SU-DHL-6 (cell line): ENCODE results near the gene ADAMTS17.

Experiments
- H2AFZ ChIP-seq: fragments of 200-600 bp; sonication (generic); 2 replicates; pipeline ENCODE4 v1.6.1; 2014; ENCODE audit warnings: low read depth, mild to moderate bottlenecking, moderate library complexity, mixed read lengths, antibody characterized with exemption, low read length; ENCODE audit not compliant: severe bottlenecking
- H3F3A ChIP-seq: fragments of 200-600 bp; shearing (Covaris generic); 2 replicates; pipeline ENCODE4 v1.6.0; 2016; ENCODE audit warnings: antibody characterized with exemption, mild to moderate bottlenecking; ENCODE audit not compliant: insufficient read depth
- H3K27ac ChIP-seq: fragments of 200-600 bp; sonication (generic); 2 replicates; pipeline ENCODE4 v1.5.1; 2016; ENCODE audit warnings: low read depth, mild to moderate bottlenecking, low read length, moderate library complexity, mixed read lengths
- H3K27me3 ChIP-seq: fragments of 200-600 bp; sonication (generic), shearing (Covaris generic); 2 replicates; pipeline ENCODE4 v1.6.0; 2014; ENCODE audit warnings: mild to moderate bottlenecking, low read length
- H3K36me3 ChIP-seq: fragments of 200-600 bp; sonication (generic); 2 replicates; pipeline ENCODE4 v1.6.1; 2014; ENCODE audit warnings: mild to moderate bottlenecking, low read length, mixed read lengths
- H3K4me2 ChIP-seq: fragments of 300-600, 200-600 bp; shearing (Covaris generic), sonication (generic); 2 replicates; pipeline ENCODE4 v1.6.0; 2014; ENCODE audit warnings: low read length, low read depth, mild to moderate bottlenecking; ENCODE audit not compliant: poor library complexity, severe bottlenecking
- H3K4me3 ChIP-seq: fragments of 200-600 bp; sonication (generic); 2 replicates; pipeline ENCODE4 v1.5.1; 2014; ENCODE audit warnings: antibody characterized with exemption, low read length, mild to moderate bottlenecking, mixed read lengths; ENCODE audit not compliant: insufficient read depth, poor library complexity, severe bottlenecking
- H3K79me2 ChIP-seq: fragments of 200-600 bp; sonication (generic); 2 replicates; pipeline ENCODE4 v1.6.1; 2014; ENCODE audit warnings: mild to moderate bottlenecking, low read length, moderate library complexity; ENCODE audit not compliant: insufficient read depth
- H3K9ac ChIP-seq: fragments of 200-600 bp; sonication (generic); 2 replicates; pipeline ENCODE4 v1.7.0; 2014; ENCODE audit warnings: mild to moderate bottlenecking, low read length
- H3K9me2 ChIP-seq: fragments of 200-600 bp; sonication (generic); replicated peaks from 2 replicates; pipeline ENCODE4 v1.6.1; 2014; ENCODE audit warnings: low read length; ENCODE audit not compliant: insufficient read depth
- H3K9me3 ChIP-seq: fragments of 200-600 bp; sonication (generic); 2 replicates; pipeline ENCODE4 v1.6.1; 2014; ENCODE audit warnings: low read length, mixed read lengths; ENCODE audit not compliant: insufficient read depth
- H4K20me1 ChIP-seq: fragments of 200-600 bp; sonication (generic); 2 replicates; pipeline ENCODE4 v1.6.1; 2014; ENCODE audit warnings: low read depth, mild to moderate bottlenecking, antibody characterized with exemption, low read length, moderate library complexity, mixed read lengths
- CTCF ChIP-seq: fragments of 200-600 bp; sonication (generic); IDR thresholded peaks from one replicate; pipeline ENCODE4 v1.5.1; 2017; ENCODE audit warnings: antibody characterized with exemption, mild to moderate bottlenecking, low read length, moderate library complexity; ENCODE audit not compliant: insufficient read depth, poor library complexity, severe bottlenecking
- EZH2phosphoT487 ChIP-seq: fragments of 200-600 bp; sonication (generic), shearing (Covaris generic); conservative IDR thresholded peaks from 2 replicates; pipeline ENCODE4 v1.6.1; 2018; ENCODE audit warnings: mild to moderate bottlenecking, antibody characterized with exemption, low read length, moderate library complexity, mixed read lengths

ADAMTS17 gene

GRCh38 chr15:100193277-100193860 is 148.4 kb downstream of the ADAMTS17 start:
- no peak overlapping the region for H3K4me2 ChIP-seq
- H3K4me3 ChIP-seq = no peak overlapping the region
- H3K36me3 ChIP-seq = no peaks in the 10 kb centered on the region
- H3K27me3 ChIP-seq = no peaks in the 10 kb centered on the region
- no peak overlapping the region for H3K27ac ChIP-seq
- no peaks in the 10 kb centered on the region for H4K20me1 ChIP-seq
- H2AFZ ChIP-seq = no peak overlapping the region
- no peaks in the 10 kb centered on the region for H3K9me3 ChIP-seq
- TF ChIP-seq CTCF (no peak), EZH2phosphoT487 (no peak)
- H3F3A ChIP-seq = no peaks in the 10 kb centered on the region
- H3K79me2 ChIP-seq = no peaks in the 10 kb centered on the region
- no peak overlapping the region for H3K9ac ChIP-seq
- no peaks in the 10 kb centered on the region for H3K9me2 ChIP-seq

GRCh38 chr15:100192097-100193080 is 149.4 kb downstream of the ADAMTS17 start:
- no peaks in the 10 kb centered on the region for H3K9me2 ChIP-seq
- TF ChIP-seq EZH2phosphoT487 = no peak
- TF ChIP-seq CTCF = no peak
- no peak overlapping the region for H3K9ac ChIP-seq
- no peaks in the 10 kb centered on the region for H3K9me3 ChIP-seq
- H2AFZ ChIP-seq = no peak overlapping the region
- no peaks in the 10 kb centered on the region for H3K36me3 ChIP-seq
- H3K4me2 ChIP-seq = no peak overlapping the region
- H4K20me1 ChIP-seq = no peaks in the 10 kb centered on the region
- no peaks in the 10 kb centered on the region for H3F3A ChIP-seq
- no peaks in the 10 kb centered on the region for H3K79me2 ChIP-seq
- H3K27ac ChIP-seq = no peak overlapping the region
- no peaks in the 10 kb centered on the region for H3K27me3 ChIP-seq
- no peak overlapping the region for H3K4me3 ChIP-seq

- no peak overlapping the region for H2AFZ ChIP-seq
- H3K4me2 ChIP-seq = no peak overlapping the region
- TF ChIP-seq EZH2phosphoT487 (no peak), CTCF (no peak)
- no peak overlapping the region for H3K9ac ChIP-seq
- H3K27me3 ChIP-seq = no peaks in the 10 kb centered on the region
- no peaks in the 10 kb centered on the region for H4K20me1 ChIP-seq
- no peak overlapping the region for H3K4me3 ChIP-seq
- no peaks in the 10 kb centered on the region for H3F3A ChIP-seq
- no peaks in the 10 kb centered on the region for H3K36me3 ChIP-seq
- H3K27ac ChIP-seq = no peak overlapping the region
- H3K79me2 ChIP-seq = no peaks in the 10 kb centered on the region
- no peaks in the 10 kb centered on the region for H3K9me3 ChIP-seq
- no peaks in the 10 kb centered on the region for H3K9me2 ChIP-seq
Measured at GRCh38 chr15:100191161-100191560, 150.6 kb downstream of the ADAMTS17 start.
